AG10803 (cell line): ENCODE results near the gene NINJ1.

ENCODE experiments used
- DNase-seq: peaks from one replicate; pipeline ENCODE4 v3.0.0; 2010; ENCODE audit warnings: low read depth
- H3K4me3 ChIP-seq: 2 replicates; pipeline ENCODE4 v1.5.1; 2011; ENCODE audit warnings: mild to moderate bottlenecking, low read length, control low read depth
- TF ChIP-seq, protein P1 (sequence below): conservative IDR thresholded peaks from 2 replicates; pipeline ENCODE4 v1.5.1; 2011; ENCODE audit warnings: mild to moderate bottlenecking, low read length, control low read depth, inconsistent platforms

Gene NINJ1

GRCh38 chr9:93112116-93112863 is 21.8 kb downstream of the NINJ1 start:
- TF ChIP-seq, protein P1, sequence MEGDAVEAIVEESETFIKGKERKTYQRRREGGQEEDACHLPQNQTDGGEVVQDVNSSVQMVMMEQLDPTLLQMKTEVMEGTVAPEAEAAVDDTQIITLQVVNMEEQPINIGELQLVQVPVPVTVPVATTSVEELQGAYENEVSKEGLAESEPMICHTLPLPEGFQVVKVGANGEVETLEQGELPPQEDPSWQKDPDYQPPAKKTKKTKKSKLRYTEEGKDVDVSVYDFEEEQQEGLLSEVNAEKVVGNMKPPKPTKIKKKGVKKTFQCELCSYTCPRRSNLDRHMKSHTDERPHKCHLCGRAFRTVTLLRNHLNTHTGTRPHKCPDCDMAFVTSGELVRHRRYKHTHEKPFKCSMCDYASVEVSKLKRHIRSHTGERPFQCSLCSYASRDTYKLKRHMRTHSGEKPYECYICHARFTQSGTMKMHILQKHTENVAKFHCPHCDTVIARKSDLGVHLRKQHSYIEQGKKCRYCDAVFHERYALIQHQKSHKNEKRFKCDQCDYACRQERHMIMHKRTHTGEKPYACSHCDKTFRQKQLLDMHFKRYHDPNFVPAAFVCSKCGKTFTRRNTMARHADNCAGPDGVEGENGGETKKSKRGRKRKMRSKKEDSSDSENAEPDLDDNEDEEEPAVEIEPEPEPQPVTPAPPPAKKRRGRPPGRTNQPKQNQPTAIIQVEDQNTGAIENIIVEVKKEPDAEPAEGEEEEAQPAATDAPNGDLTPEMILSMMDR, result no peak
- DNase-seq, result no peak

DNA sequence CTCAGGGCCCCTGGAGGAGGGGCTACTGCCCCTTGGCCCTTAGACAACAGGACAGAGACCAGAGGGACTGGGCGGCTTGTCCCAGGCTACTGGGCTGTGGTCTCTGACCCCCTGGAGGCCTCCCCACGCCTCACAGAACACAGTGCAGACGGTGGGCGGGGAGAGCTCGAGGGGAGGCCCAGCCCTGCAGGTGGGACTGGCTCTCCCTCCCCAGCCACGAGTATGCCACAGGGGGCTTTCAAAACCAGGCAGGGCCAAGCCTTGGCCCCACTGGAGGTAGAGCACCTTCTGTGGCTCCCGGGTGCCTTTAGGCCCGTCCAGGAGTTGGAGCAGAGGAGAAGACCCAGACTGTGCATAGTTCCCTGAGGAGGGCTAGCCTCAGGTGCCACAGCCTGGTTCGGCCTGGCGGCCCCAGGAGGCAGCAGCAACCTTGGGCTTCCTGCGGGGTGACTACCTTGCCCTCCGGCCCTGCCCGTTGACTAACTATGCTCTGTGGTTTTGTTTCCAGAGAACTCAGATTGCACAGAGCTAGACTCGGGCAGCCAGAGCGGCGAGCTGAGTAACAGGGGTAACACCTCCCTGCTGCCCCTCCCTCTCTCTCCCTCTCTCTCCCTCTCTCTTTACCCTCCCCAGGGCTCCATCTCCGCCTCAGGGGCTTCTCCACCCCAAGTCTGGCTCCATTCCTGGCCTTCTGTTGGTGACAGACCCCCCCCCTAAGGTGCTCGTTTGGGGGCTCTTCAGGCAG is 22.5 kb downstream of the NINJ1 start:
- H3K4me3 ChIP-seq, result no peak overlapping the region
- TF ChIP-seq, protein P1, result no peak
- DNase-seq, result no peak

More at GRCh38 chr9:93112116-93112863, 21.8 kb downstream of the NINJ1 start:
- no peak overlapping the region for H3K4me3 ChIP-seq

GRCh38 chr9:93111001-93111370 is 23.1 kb downstream of the NINJ1 start:
- no peak for DNase-seq
- TF ChIP-seq, protein P1, result no peak
- no peak overlapping the region for H3K4me3 ChIP-seq

DNA sequence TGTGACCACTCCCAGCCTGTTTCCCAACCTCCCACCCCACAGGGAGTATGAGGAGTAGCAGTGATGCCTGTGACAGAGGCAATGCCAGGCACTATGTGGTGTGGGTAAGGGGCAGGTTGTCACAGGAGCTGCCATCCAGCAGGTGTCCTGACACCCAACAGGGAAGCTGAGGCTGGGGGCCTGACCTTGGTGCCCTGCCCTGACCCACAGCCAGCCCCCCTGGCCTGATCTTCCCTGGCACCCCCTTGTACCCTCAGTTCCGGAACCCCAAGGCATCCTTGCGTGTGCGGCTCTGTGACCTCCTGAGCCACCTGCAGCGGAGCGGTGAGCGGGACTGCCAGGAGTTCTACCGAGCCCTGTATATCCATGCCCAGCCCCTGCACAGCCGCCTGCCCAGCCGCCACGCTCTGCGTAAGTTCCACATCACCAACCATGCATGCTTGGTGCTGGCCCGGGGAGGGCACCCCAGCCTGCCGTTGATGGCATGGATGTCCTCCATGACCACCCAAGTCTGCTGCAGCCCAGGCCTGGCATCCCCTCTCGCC is 23.7 kb downstream of the NINJ1 start:
- TF ChIP-seq, protein P1, result no peak
- no peak overlapping the region for H3K4me3 ChIP-seq
- no peak for DNase-seq

- TF ChIP-seq, protein P1, result no peak
- no peak overlapping the region for H3K4me3 ChIP-seq
- DNase-seq, result no peak
These were observed 25.6 kb downstream of the NINJ1 start for GRCh38 chr9:93108291-93109041.

- TF ChIP-seq, protein P1, result no peak
- no peak for DNase-seq
- H3K4me3 ChIP-seq, result no peak overlapping the region
These were observed 26.3 kb downstream of the NINJ1 start for GRCh38 chr9:93107825-93108161.
